ENCODE measurements around the gene NHSL2. TPM values are rescaled to one million over a fixed set of nuclear protein-coding genes. Genes with fewer than 3 reads are reported as not detected.
"Not testable (repeated sequence)": the region's sequence is repeated elsewhere in the genome, so short reads cannot be mapped to it uniquely, and the experiment has no call there.

The NHSL2 gene
- total RNA-seq, 1 donor from 2014 or later: 0.07 TPM

- peaks cover 21% of the 10 kb centered on the region for H3K27me3 Mint-ChIP-seq
- no peak overlapping the region for H3K27ac Mint-ChIP-seq
- H3K9me3 Mint-ChIP-seq: no peaks in the 10 kb centered on the region
- intact Hi-C loops (cut with micrococcal nuclease): no loop called here
- no peak for DNase-seq
- no peaks in the 10 kb centered on the region for H3K36me3 Mint-ChIP-seq (ENCODE audit: low read depth)
- no peaks in the 10 kb centered on the region for H3K4me1 Mint-ChIP-seq
- no peak overlapping the region for H3K4me3 Mint-ChIP-seq
These were observed 144.3 kb downstream of the NHSL2 start for GRCh38 chrX:72054779-72055489.

- Mint-ChIP-seq H3K4me3 (no peak overlapping the region), H3K27ac (no peak overlapping the region), H3K9me3 (no peaks in the 10 kb centered on the region), H3K27me3 (peaks cover 18% of the 10 kb centered on the region), H3K36me3 (ENCODE audit: low read depth) (no peaks in the 10 kb centered on the region), H3K4me1 (no peaks in the 10 kb centered on the region)
- intact Hi-C loops (cut with micrococcal nuclease): no loop called here
- DNase-seq: no peak
These were observed 146.7 kb downstream of the NHSL2 start for GRCh38 chrX:72057331-72057730.

GRCh38 chrX:72057849-72058248, 147.2 kb downstream of the NHSL2 start:
- no peak for DNase-seq
- Mint-ChIP-seq H3K4me1 (no peaks in the 10 kb centered on the region), H3K27ac (no peak overlapping the region), H3K4me3 (no peak overlapping the region), H3K27me3 (peaks cover 18% of the 10 kb centered on the region), H3K36me3 (ENCODE audit: low read depth) (no peaks in the 10 kb centered on the region), H3K9me3 (no peaks in the 10 kb centered on the region)
- intact Hi-C loops (cut with micrococcal nuclease): no loop called here

- H3K9me3 Mint-ChIP-seq: not testable (repeated sequence)
These were observed 147.7 kb downstream of the NHSL2 start for GRCh38 chrX:72058346-72058745.

GRCh38 chrX:72060196-72060920, 149.7 kb downstream of the NHSL2 start:
- intact Hi-C loops (cut with micrococcal nuclease): no loop called here

More at GRCh38 chrX:72058346-72058745, 147.7 kb downstream of the NHSL2 start:
- peaks cover 16% of the 10 kb centered on the region for H3K27me3 Mint-ChIP-seq
- H3K4me1 Mint-ChIP-seq; H3K4me3 Mint-ChIP-seq; intact Hi-C loops (cut with micrococcal nuclease); DNase-seq; H3K36me3 Mint-ChIP-seq (ENCODE audit: low read depth); H3K27ac Mint-ChIP-seq: not testable (repeated sequence)

GRCh38 chrX:72060921-72061490, 150.4 kb downstream of the NHSL2 start:
- DNase-seq: no peak
- peaks cover 27% of the 10 kb centered on the region for H3K27me3 Mint-ChIP-seq
- no peaks in the 10 kb centered on the region for H3K4me1 Mint-ChIP-seq
- no peaks in the 10 kb centered on the region for H3K36me3 Mint-ChIP-seq (ENCODE audit: low read depth)
- no peak overlapping the region for H3K4me3 Mint-ChIP-seq
- no peak overlapping the region for H3K27ac Mint-ChIP-seq
- H3K9me3 Mint-ChIP-seq: no peaks in the 10 kb centered on the region
- intact Hi-C loops (cut with micrococcal nuclease): no loop called here

More at GRCh38 chrX:72060196-72060920, 149.7 kb downstream of the NHSL2 start:
- Mint-ChIP-seq H3K27me3 (peaks cover 22% of the 10 kb centered on the region), H3K27ac (no peak overlapping the region), H3K4me3 (no peak overlapping the region), H3K36me3 (ENCODE audit: low read depth) (no peaks in the 10 kb centered on the region), H3K4me1 (no peaks in the 10 kb centered on the region), H3K9me3 (no peaks in the 10 kb centered on the region)
- DNase-seq: no peak

GRCh38 chrX:72062916-72063315, 152.3 kb downstream of the NHSL2 start:
- no peaks in the 10 kb centered on the region for H3K9me3 Mint-ChIP-seq

GRCh38 chrX:72069350-72070160, 158.9 kb downstream of the NHSL2 start:
- Mint-ChIP-seq H3K36me3 (ENCODE audit: low read depth) (no peaks in the 10 kb centered on the region), H3K27ac (no peak overlapping the region), H3K4me1 (peaks cover 2% of the 10 kb centered on the region), H3K9me3 (no peaks in the 10 kb centered on the region), H3K27me3 (peaks cover 68% of the 10 kb centered on the region), H3K4me3 (no peak overlapping the region)
- intact Hi-C loops (cut with micrococcal nuclease): no loop called here
- DNase-seq: no peak

More at GRCh38 chrX:72062916-72063315, 152.3 kb downstream of the NHSL2 start:
- Mint-ChIP-seq H3K36me3 (ENCODE audit: low read depth) (no peaks in the 10 kb centered on the region), H3K4me3 (no peak overlapping the region), H3K27me3 (peaks cover 40% of the 10 kb centered on the region), H3K4me1 (no peaks in the 10 kb centered on the region), H3K27ac (no peak overlapping the region)
- intact Hi-C loops (cut with micrococcal nuclease): no loop called here
- no peak for DNase-seq

- H3K27me3 Mint-ChIP-seq: peaks cover 60% of the 10 kb centered on the region
- intact Hi-C loops (cut with micrococcal nuclease): no loop called here
- no peak overlapping the region for H3K4me3 Mint-ChIP-seq
- no peaks in the 10 kb centered on the region for H3K9me3 Mint-ChIP-seq
- H3K4me1 Mint-ChIP-seq: peaks cover 2% of the 10 kb centered on the region
- no peak for DNase-seq
- H3K36me3 Mint-ChIP-seq (ENCODE audit: low read depth): no peaks in the 10 kb centered on the region
- H3K27ac Mint-ChIP-seq: no peak overlapping the region
These were observed 160.6 kb downstream of the NHSL2 start for GRCh38 chrX:72071213-72071612.

GRCh38 chrX:72073633-72074032, 163.0 kb downstream of the NHSL2 start:
- no peak for DNase-seq
- Mint-ChIP-seq H3K27me3 (peaks cover 45% of the 10 kb centered on the region), H3K4me3 (no peak overlapping the region), H3K27ac (no peak overlapping the region), H3K4me1 (peaks cover 7% of the 10 kb centered on the region), H3K9me3 (no peaks in the 10 kb centered on the region), H3K36me3 (ENCODE audit: low read depth) (no peaks in the 10 kb centered on the region)
- intact Hi-C loops (cut with micrococcal nuclease): no loop called here

GRCh38 chrX:72078411-72078810, 167.8 kb downstream of the NHSL2 start:
- H3K4me3 Mint-ChIP-seq: no peak overlapping the region
- H3K27me3 Mint-ChIP-seq: peaks cover 27% of the 10 kb centered on the region
- no peak overlapping the region for H3K27ac Mint-ChIP-seq
- peaks cover 6% of the 10 kb centered on the region for H3K4me1 Mint-ChIP-seq
- intact Hi-C loops (cut with micrococcal nuclease): no loop called here
- no peaks in the 10 kb centered on the region for H3K9me3 Mint-ChIP-seq
- no peak for DNase-seq
- no peaks in the 10 kb centered on the region for H3K36me3 Mint-ChIP-seq (ENCODE audit: low read depth)

- intact Hi-C loops (cut with micrococcal nuclease): no loop called here
- no peak overlapping the region for H3K27ac Mint-ChIP-seq
- H3K27me3 Mint-ChIP-seq: peaks cover 22% of the 10 kb centered on the region
These were observed 169.0 kb downstream of the NHSL2 start for GRCh38 chrX:72079607-72080006.

GRCh38 chrX:72080150-72080549, 169.5 kb downstream of the NHSL2 start:
- peaks cover 22% of the 10 kb centered on the region for H3K27me3 Mint-ChIP-seq
- H3K36me3 Mint-ChIP-seq (ENCODE audit: low read depth): no peaks in the 10 kb centered on the region
- H3K27ac Mint-ChIP-seq: no peak overlapping the region
- H3K4me1 Mint-ChIP-seq: peaks cover 6% of the 10 kb centered on the region
- no peak for DNase-seq
- H3K9me3 Mint-ChIP-seq: no peaks in the 10 kb centered on the region
- no peak overlapping the region for H3K4me3 Mint-ChIP-seq
- intact Hi-C loops (cut with micrococcal nuclease): no loop called here

More at GRCh38 chrX:72079607-72080006, 169.0 kb downstream of the NHSL2 start:
- H3K36me3 Mint-ChIP-seq (ENCODE audit: low read depth): no peaks in the 10 kb centered on the region
- no peak for DNase-seq
- peaks cover 6% of the 10 kb centered on the region for H3K4me1 Mint-ChIP-seq
- H3K9me3 Mint-ChIP-seq: no peaks in the 10 kb centered on the region
- H3K4me3 Mint-ChIP-seq: no peak overlapping the region

All from activated CD4-positive, alpha-beta T cell treated with anti-CD3 and anti-CD28 coated beads, Interleukin-2, amount 10 ng/mL, durations not matched to agents 24 days and 14 days (primary cell).